ENCODE measurements around the gene PRRT1.

Gene PRRT1

GRCh38 chr6:32198345-32198696 is 46.6 kb upstream of the PRRT1 start:
- DNase-seq (no peak), ATAC-seq (ENCODE audit: insufficient read depth, low read depth) (no peak)
- Histone ChIP-seq H3K36me3 (ENCODE audit: insufficient read depth, low read length) (no peaks in the 10 kb centered on the region), H3K27me3 (ENCODE audit: insufficient read depth, low read length, poor library complexity) (no peaks in the 10 kb centered on the region), H2AFZ (ENCODE audit: low read depth, low read length) (no peak overlapping the region), H3K27ac (ENCODE audit: low read length) (no peak overlapping the region), H3K9me3 (ENCODE audit: insufficient read depth, low read length, severe bottlenecking) (no peaks in the 10 kb centered on the region), H4K20me1 (ENCODE audit: insufficient read depth, low read length) (no peaks in the 10 kb centered on the region), H3K4me2 (ENCODE audit: insufficient read depth, low read length) (no peak overlapping the region), H3K79me2 (ENCODE audit: insufficient read depth, low read length) (peaks cover 16% of the 10 kb centered on the region), H3K9ac (ENCODE audit: low read depth, low read length) (no peak overlapping the region), H3K4me3 (ENCODE audit: low read depth in 1 of 2, low read length in 2 of 2) (no peak overlapping the region), H3K4me1 (ENCODE audit: insufficient read depth, low read length) (peaks cover 31% of the 10 kb centered on the region)
- no peak for TF ChIP-seq CTCF (IDR thresholded peaks at IDR 0.05; ENCODE audit: borderline replicate concordance, extremely low read depth, low read length, poor library complexity, severe bottlenecking)
- no peak for TF ChIP-seq EZH2 (IDR thresholded peaks at IDR 0.05; ENCODE audit: borderline replicate concordance, low read depth, low read length, severe bottlenecking)

GRCh38 chr6:32196682-32197616 is 45.2 kb upstream of the PRRT1 start:
- H3K4me2 ChIP-seq (ENCODE audit: insufficient read depth, low read length): peak overlapping the region; percentile 80
- peak overlapping the region; percentile 87 for H3K27ac ChIP-seq (ENCODE audit: low read length)
- H3K79me2 ChIP-seq (ENCODE audit: insufficient read depth, low read length): peaks cover 25% of the 10 kb centered on the region
- H4K20me1 ChIP-seq (ENCODE audit: insufficient read depth, low read length): no peaks in the 10 kb centered on the region
- ATAC-seq (ENCODE audit: insufficient read depth, low read depth) (no peak), DNase-seq (no peak)
- no peaks in the 10 kb centered on the region for H3K9me3 ChIP-seq (ENCODE audit: insufficient read depth, low read length, severe bottlenecking)
- H3K4me3 ChIP-seq (ENCODE audit: low read depth in 1 of 2, low read length in 2 of 2): peak overlapping the region in 1 of 2 experiments; percentile 77; a peak in 3 of 4 replicates
- H3K27me3 ChIP-seq (ENCODE audit: insufficient read depth, low read length, poor library complexity): no peaks in the 10 kb centered on the region
- TF ChIP-seq CTCF (IDR thresholded peaks at IDR 0.05; ENCODE audit: borderline replicate concordance, extremely low read depth, low read length, poor library complexity, severe bottlenecking) (peak; percentile 16), EZH2 (IDR thresholded peaks at IDR 0.05; ENCODE audit: borderline replicate concordance, low read depth, low read length, severe bottlenecking) (no peak)
- H2AFZ ChIP-seq (ENCODE audit: low read depth, low read length): peak overlapping the region; percentile 83
- no peaks in the 10 kb centered on the region; the same call in 1 of the 2 replicates for H3K36me3 ChIP-seq (ENCODE audit: insufficient read depth, low read length)
- peak overlapping the region; percentile 81 for H3K9ac ChIP-seq (ENCODE audit: low read depth, low read length)
- H3K4me1 ChIP-seq (ENCODE audit: insufficient read depth, low read length): peaks cover 44% of the 10 kb centered on the region

DNA sequence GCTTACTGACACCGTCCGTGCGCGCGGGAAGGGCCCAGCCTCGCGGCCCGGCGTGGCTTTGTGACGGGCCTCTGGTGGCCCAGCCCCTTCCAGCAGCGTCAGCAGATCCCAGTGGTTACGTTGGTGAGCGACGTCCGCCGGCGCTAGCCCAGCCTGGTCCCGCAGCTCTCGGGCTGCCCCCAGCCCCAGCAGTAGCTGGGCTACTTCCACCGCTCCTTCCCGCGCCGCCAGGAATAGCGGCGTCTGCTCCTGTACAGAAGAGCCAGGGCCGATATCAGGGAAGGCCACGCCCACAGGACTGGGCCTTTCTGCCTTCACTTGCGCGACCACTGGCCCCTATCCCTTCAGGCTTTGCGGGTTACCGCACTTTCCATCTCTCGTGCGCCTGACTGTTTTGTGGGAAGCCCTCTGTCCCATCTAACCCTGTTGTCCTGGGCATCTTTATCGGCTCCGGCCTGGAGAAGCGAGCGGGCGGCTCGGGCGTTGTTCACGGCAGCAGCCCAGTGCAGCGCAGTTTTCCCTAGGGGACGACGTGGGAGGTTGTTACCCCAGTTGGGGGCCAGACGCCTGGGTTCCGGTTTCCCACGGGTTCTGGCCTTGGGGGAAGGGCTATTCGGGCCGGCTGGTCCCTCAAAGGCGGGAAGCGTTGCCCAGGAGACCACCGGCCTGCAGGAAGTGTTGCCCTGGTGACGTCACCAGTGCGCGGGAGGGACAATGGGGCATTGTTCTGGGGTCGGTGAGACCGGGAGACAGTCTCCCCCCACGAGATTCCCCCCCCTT is 44.4 kb upstream of the PRRT1 start:
- Histone ChIP-seq H3K4me2 (ENCODE audit: insufficient read depth, low read length) (peak overlapping the region; percentile 80), H4K20me1 (ENCODE audit: insufficient read depth, low read length) (no peaks in the 10 kb centered on the region), H3K36me3 (ENCODE audit: insufficient read depth, low read length) (no peaks in the 10 kb centered on the region; the same call in 1 of the 2 replicates), H3K4me1 (ENCODE audit: insufficient read depth, low read length) (peaks cover 52% of the 10 kb centered on the region), H3K27me3 (ENCODE audit: insufficient read depth, low read length, poor library complexity) (no peaks in the 10 kb centered on the region), H3K9ac (ENCODE audit: low read depth, low read length) (peak overlapping the region; percentile 81), H3K27ac (ENCODE audit: low read length) (peak overlapping the region; percentile 87), H3K9me3 (ENCODE audit: insufficient read depth, low read length, severe bottlenecking) (no peaks in the 10 kb centered on the region), H2AFZ (ENCODE audit: low read depth, low read length) (peak overlapping the region; percentile 83), H3K4me3 (ENCODE audit: low read depth in 1 of 2, low read length in 2 of 2) (peak overlapping the region; percentile 43 to 77; a peak in 3 of 4 replicates), H3K79me2 (ENCODE audit: insufficient read depth, low read length) (peaks cover 34% of the 10 kb centered on the region)
- TF ChIP-seq CTCF (IDR thresholded peaks at IDR 0.05; ENCODE audit: borderline replicate concordance, extremely low read depth, low read length, poor library complexity, severe bottlenecking): no peak
- TF ChIP-seq EZH2 (IDR thresholded peaks at IDR 0.05; ENCODE audit: borderline replicate concordance, low read depth, low read length, severe bottlenecking): no peak
- ATAC-seq (ENCODE audit: insufficient read depth, low read depth) (peak; percentile 75), DNase-seq (peak; percentile 65)

Measured in DND-41 (cell line).